ENCODE results near the gene TAL2. TPM values are rescaled to one million over a fixed set of nuclear protein-coding genes. Genes with fewer than 3 reads are reported as not detected.

Gene TAL2
- not detected for polyA plus RNA-seq

- WGBS, 3 donors: 85 to 86% (median 85%) methylated on average over 12 of the region's 12 CpGs
- H3K27ac ChIP-seq (ENCODE audit: low read depth, low read length): no peak within 1 kb of the TSS
These were observed at the start of gene TAL2 for GRCh38 chr9:105662184-105663104. TAL2 (plus strand) TSS chr9:105662457; CDS start chr9:105662497, 40 bp downstream.

- 91 to 96% (median 95%) methylated on average over 2 of the region's 2 CpGs for WGBS, 3 donors
- no peak overlapping the region for H3K27ac ChIP-seq (ENCODE audit: low read depth, low read length)
These were observed 41.3 kb upstream of the TAL2 start for GRCh38 chr9:105621001-105621400.

GRCh38 chr9:105625088-105625487, 37.2 kb upstream of the TAL2 start:
- WGBS, 3 donors: 74 to 80% (median 76%) methylated on average over 1 of the region's 1 CpG
- no peak overlapping the region for H3K27ac ChIP-seq (ENCODE audit: low read depth, low read length)

- WGBS, 3 donors: 86 to 95% (median 94%) methylated on average over 1 of the region's 1 CpG
These were observed 29.4 kb upstream of the TAL2 start for GRCh38 chr9:105632807-105633206.

GRCh38 chr9:105633411-105633810, 28.8 kb upstream of the TAL2 start:
- no peak overlapping the region for H3K27ac ChIP-seq (ENCODE audit: low read depth, low read length)
- 84 to 89% (median 86%) methylated on average over 3 of the region's 3 CpGs for WGBS, 3 donors

More at GRCh38 chr9:105632807-105633206, 29.4 kb upstream of the TAL2 start:
- H3K27ac ChIP-seq (ENCODE audit: low read depth, low read length): no peak overlapping the region

GRCh38 chr9:105636331-105636730, 25.9 kb upstream of the TAL2 start:
- no peak overlapping the region for H3K27ac ChIP-seq (ENCODE audit: low read depth, low read length)
- 93 to 97% (median 93%) methylated on average over 1 of the region's 1 CpG for WGBS, 3 donors

- H3K27ac ChIP-seq (ENCODE audit: low read depth, low read length): no peak overlapping the region
- 95 to 97% (median 95%) methylated on average over 4 of the region's 4 CpGs for WGBS, 3 donors
These were observed 24.4 kb upstream of the TAL2 start for GRCh38 chr9:105637787-105638395.

GRCh38 chr9:105639936-105640335, 22.3 kb upstream of the TAL2 start:
- no peak overlapping the region for H3K27ac ChIP-seq (ENCODE audit: low read depth, low read length)

GRCh38 chr9:105643795-105644194, 18.5 kb upstream of the TAL2 start:
- no peak overlapping the region for H3K27ac ChIP-seq (ENCODE audit: low read depth, low read length)

- no peak overlapping the region for H3K27ac ChIP-seq (ENCODE audit: low read depth, low read length)
- 93% methylated on average over 7 of the region's 7 CpGs for WGBS, 3 donors
These were observed 15.2 kb upstream of the TAL2 start for GRCh38 chr9:105646879-105647594.

GRCh38 chr9:105647595-105648349, 14.5 kb upstream of the TAL2 start:
- H3K27ac ChIP-seq (ENCODE audit: low read depth, low read length): no peak overlapping the region
- WGBS, 3 donors: 58 to 87% (median 87%) methylated on average over 12 of the region's 12 CpGs

- 66 to 82% (median 80%) methylated on average over 4 of the region's 4 CpGs for WGBS, 3 donors
- H3K27ac ChIP-seq (ENCODE audit: low read depth, low read length): no peak overlapping the region
These were observed 10.5 kb upstream of the TAL2 start for GRCh38 chr9:105651806-105652205.

- WGBS, 3 donors: 1 to 2% (median 1%) methylated on average over 68 to 75 of the region's 75 CpGs
- H3K27ac ChIP-seq (ENCODE audit: low read depth, low read length): no peak overlapping the region
These were observed 5.9 kb upstream of the TAL2 start for GRCh38 chr9:105656131-105656921.

GRCh38 chr9:105658351-105658750, 3.9 kb upstream of the TAL2 start:
- no peak overlapping the region for H3K27ac ChIP-seq (ENCODE audit: low read depth, low read length)
- WGBS, 3 donors: 83 to 88% (median 87%) methylated on average over 2 of the region's 2 CpGs

- WGBS, 3 donors: 83 to 88% (median 84%) methylated on average over 4 of the region's 4 CpGs
- no peak overlapping the region for H3K27ac ChIP-seq (ENCODE audit: low read depth, low read length)
These were observed 1.2 kb upstream of the TAL2 start for GRCh38 chr9:105661011-105661410.

GRCh38 chr9:105663914-105664313, 1.7 kb downstream of the TAL2 start:
- 68 to 78% (median 74%) methylated on average over 5 of the region's 5 CpGs for WGBS, 3 donors
- H3K27ac ChIP-seq (ENCODE audit: low read depth, low read length): no peak overlapping the region

GRCh38 chr9:105667867-105668266, 5.6 kb downstream of the TAL2 start:
- 28 to 72% (median 47%) methylated on average over 4 of the region's 4 CpGs for WGBS, 3 donors

GRCh38 chr9:105670315-105670714, 8.1 kb downstream of the TAL2 start:
- H3K27ac ChIP-seq (ENCODE audit: low read depth, low read length): no peak overlapping the region
- WGBS, 3 donors: 52 to 72% (median 59%) methylated on average over 3 of the region's 3 CpGs

More at GRCh38 chr9:105667867-105668266, 5.6 kb downstream of the TAL2 start:
- H3K27ac ChIP-seq (ENCODE audit: low read depth, low read length): no peak overlapping the region

Data from adipose tissue (tissue), 3 donors.